ENCODE data around the gene BHLHE41.
A peak's percentile ranks its signal among the peaks of the same experiment; 100 is the strongest.

Gene BHLHE41

GRCh38 chr12:26114720-26115401 is 10.0 kb downstream of the BHLHE41 start:
- DNase-seq (ENCODE audit: low spot score), result no peak
- no peak for FAIRE-seq

- peak; percentile 69 for FAIRE-seq
- peak; percentile 94 for DNase-seq (ENCODE audit: low spot score)
Measured at GRCh38 chr12:26113853-26114719, 10.8 kb downstream of the BHLHE41 start.

- FAIRE-seq, result no peak
- no peak for DNase-seq (ENCODE audit: low spot score)
Measured at GRCh38 chr12:26113181-26113654, 11.6 kb downstream of the BHLHE41 start.

GRCh38 chr12:26112703-26113147 is 12.1 kb downstream of the BHLHE41 start:
- no peak for FAIRE-seq
- peak; percentile 47 for DNase-seq (ENCODE audit: low spot score)

- no peak for DNase-seq (ENCODE audit: low spot score)
- FAIRE-seq, result no peak
Measured at GRCh38 chr12:26112232-26112631, 12.6 kb downstream of the BHLHE41 start.

GRCh38 chr12:26109343-26109881 is 15.4 kb downstream of the BHLHE41 start:
- no peak for FAIRE-seq
- DNase-seq (ENCODE audit: low spot score), result no peak

GRCh38 chr12:26108915-26109314 is 15.9 kb downstream of the BHLHE41 start:
- FAIRE-seq (no peak), DNase-seq (ENCODE audit: low spot score) (no peak)

GRCh38 chr12:26106347-26106746 is 18.5 kb downstream of the BHLHE41 start:
- no peak for FAIRE-seq
- no peak for DNase-seq (ENCODE audit: low spot score)

- no peak for FAIRE-seq
- DNase-seq (ENCODE audit: low spot score), result no peak
Measured at GRCh38 chr12:26102953-26103352, 21.9 kb downstream of the BHLHE41 start.

GRCh38 chr12:26101763-26102162 is 23.1 kb downstream of the BHLHE41 start:
- DNase-seq (ENCODE audit: low spot score) (no peak), FAIRE-seq (no peak)

- no peak for DNase-seq (ENCODE audit: low spot score)
- FAIRE-seq, result no peak
Measured at GRCh38 chr12:26101350-26101734, 23.5 kb downstream of the BHLHE41 start.

GRCh38 chr12:26100666-26101349 is 24.0 kb downstream of the BHLHE41 start:
- no peak for FAIRE-seq
- DNase-seq (ENCODE audit: low spot score), result no peak

- FAIRE-seq (no peak), DNase-seq (ENCODE audit: low spot score) (peak; percentile 77)
Measured at GRCh38 chr12:26097046-26097878, 27.6 kb downstream of the BHLHE41 start.

- FAIRE-seq, result no peak
- DNase-seq (ENCODE audit: low spot score), result no peak
Measured at GRCh38 chr12:26096036-26096435, 28.8 kb downstream of the BHLHE41 start.

- no peak for DNase-seq (ENCODE audit: low spot score)
- FAIRE-seq, result no peak
Measured at GRCh38 chr12:26095186-26095585, 29.7 kb downstream of the BHLHE41 start.

GRCh38 chr12:26092346-26093105 is 32.3 kb downstream of the BHLHE41 start:
- DNase-seq (ENCODE audit: low spot score) (no peak), FAIRE-seq (no peak)

GRCh38 chr12:26091822-26092221 is 33.0 kb downstream of the BHLHE41 start:
- DNase-seq (ENCODE audit: low spot score) (no peak), FAIRE-seq (no peak)

- FAIRE-seq, result peak; percentile 87
- DNase-seq (ENCODE audit: low spot score), result peak; percentile 71
Measured at GRCh38 chr12:26090836-26091510, 33.9 kb downstream of the BHLHE41 start.

- DNase-seq (ENCODE audit: low spot score) (no peak), FAIRE-seq (no peak)
Measured at GRCh38 chr12:26088998-26089397, 35.8 kb downstream of the BHLHE41 start.

Data from urothelium cell line (cell line).